Heart left ventricle (tissue), 16 donors: Measurements from ENCODE around the gene GGTA1. TPM values are rescaled to one million over a fixed set of nuclear protein-coding genes. Genes with fewer than 3 reads are reported as not detected.

Experiments
- ATAC-seq, 4 donors: fragments of 200-7000 bp; cut with Tn5 transposase; one replicate each; pipeline ENCODE4 v1.9.1; 2020 to 2022; ENCODE audit warnings: moderate library complexity in 4 of 4, mild to moderate bottlenecking in 3 of 4, moderate number of reproducible peaks in 1 of 4
- DNase-seq, 5 donors: peaks; one replicate each; pipeline ENCODE4 v3.0.0-alpha.2; 2020
- H3K27ac ChIP-seq, 12 donors: fragments of 200-600 bp; sonication (generic) in 4 of 12; one replicate each; pipeline versions ENCODE4 v1.5.0 to v1.8.0; 2016 to 2022; ENCODE audit warnings: mild to moderate bottlenecking in 2 of 12
- H3K27me3 ChIP-seq, 9 donors: fragments of 200-600 bp; sonication (generic) in 2 of 9; one replicate each; pipeline versions ENCODE4 v1.5.1 to v1.8.0; 2016 to 2022; ENCODE audit warnings: mild to moderate bottlenecking in 3 of 9
- H3K36me3 ChIP-seq, 9 donors: fragments of 200-600 bp; sonication (generic) in 2 of 9; one replicate each; pipeline versions ENCODE4 v1.5.0 to v1.8.0; 2018 to 2022; ENCODE audit warnings: mild to moderate bottlenecking in 2 of 9
- H3K4me1 ChIP-seq, 12 donors: fragments of 200-600 bp; sonication (generic) in 4 of 12; one replicate each; pipeline versions ENCODE4 v1.5.0 to v1.8.0; 2016 to 2022; ENCODE audit warnings: mild to moderate bottlenecking in 3 of 12
- H3K4me3 ChIP-seq, 12 donors: fragments of 200-600 bp; sonication (generic) in 4 of 12; one replicate each; pipeline versions ENCODE4 v1.5.0 to v1.8.0; 2017 to 2022; ENCODE audit warnings: mild to moderate bottlenecking in 9 of 12, moderate library complexity in 4 of 12
- H3K9me3 ChIP-seq, 12 donors: fragments of 200-600 bp; sonication (generic) in 4 of 12; one replicate each; pipeline versions ENCODE4 v1.5.0 to v1.8.0; 2016 to 2022; ENCODE audit warnings: mild to moderate bottlenecking in 1 of 12
- CTCF ChIP-seq, 12 donors: fragments of 200-600 bp; sonication (generic) in 4 of 12; IDR thresholded peaks; one replicate each; pipeline versions ENCODE4 v1.5.0 to v1.8.0; 2018 to 2022; ENCODE audit warnings: antibody characterized with exemption in 12 of 12, mild to moderate bottlenecking in 5 of 12
- POLR2A ChIP-seq, 2 donors: fragments of 450-650 bp; IDR thresholded peaks; one replicate each; pipeline ENCODE4 v1.6.1; 2017; ENCODE audit warnings: antibody characterized with exemption in 2 of 2, mild to moderate bottlenecking in 2 of 2, moderate library complexity in 2 of 2
- WGBS, 4 donors: extraction: QIAGEN DNeasy Blood & Tissue Kit in 2 of 4; methylation state at CpG; one replicate each; pipeline versions ENCODE4 v1.1.5 to v1.1.7; 2013 to 2018; 5-methylcytosine and 5-hydroxymethylcytosine counted together
- intact Hi-C, 10 donors: fragments of 100-400 bp; cut with DNase I; formaldehyde crosslinking; loops; one replicate each; pipeline versions ENCODE4 v1.11.1 to v1.14.2; 2022
- polyA plus RNA-seq, 2 donors: library from polyadenylated mRNA; stranded (reverse); fragments of 200-250 nt; gene quantifications; one replicate each; pipeline ENCODE4 v1.2.3, GENCODE V29; 2013
- total RNA-seq, 9 donors: library from RNA; depleted of rRNA in 2 of 9; stranded (reverse); fragments of >200 nt in 2 of 9; fragmentation: NEBNext Ultra II Directional in 3 of 9; extraction: Animal tissue kit (Norgen Biotek cat#: 25700) in 3 of 9; gene quantifications; one replicate each; pipeline versions ENCODE4 v1.1.0 to v1.2.4, GENCODE V29; 2016 to 2023
- donor health status: ischemic (EF 13 %, LVEDD 7.1; RV severe dilation, severe dysfunction).
- donor health status: healthy with polysubstance abuse.
- donor health status: DM: no; HTN: yes; CAD: no.
- donor health status: DM: no; HTN: no; CAD: no.
- donor health status: ischemic (EF 25% LVEDD 6.9; RV normal size, moderate dysfunction).
- donor health status: ischemic (EF 25% LVEDD 5.7; RV mildly dilated, moderate dysfunction).
- donor health status: healthy.
- donor health status: DM: yes; HTN: yes; CAD: no.
- donor health status: ischemic (EF 35%, LVEDD 5.7; RV mildly dilated, moderate dysfunction).
- donor health status: nonischemic (EF 11% LVEDD 7.7; RV severe dilation, severe dysfunction).
- donor health status: DM: yes; HTN: yes; CAD: no.
- donor health status: PGD.
- donor health status: ischemic (EF 29% LVEDD 5.4; RV normal size, mild dysfunction).
- donor health status: nonischemic (EF 23%, LVEDD 6.1; RV moderate dilation, normal function).

The GGTA1 gene
- total and polyA plus RNA-seq, 11 donors, result 1.8 to 47.7 (median 8.0) TPM

GRCh38 chr9:121453232-121453892, 46.3 kb downstream of the GGTA1 start:
- no peaks in the 10 kb centered on the region for H3K9me3 ChIP-seq
- intact Hi-C loops, result no loop called here
- ATAC-seq, result peak; percentile 6 to 37 (median 16)
- WGBS, 4 donors, result 67 to 76% (median 72%) methylated on average over 6 to 9 of the region's 9 CpGs
- H3K4me3 ChIP-seq, result no peak overlapping the region
- H3K27ac ChIP-seq, result peak overlapping the region in 5 of 12 donors; percentile 9 to 33 (median 27)
- no peaks in the 10 kb centered on the region for H3K27me3 ChIP-seq
- H3K4me1 ChIP-seq, result peaks cover 3 to 43% (median 19%) of the 10 kb centered on the region in 12 donors
- DNase-seq, result no peak
- peaks cover 0 to 18% (median 7%) of the 10 kb centered on the region in 9 donors for H3K36me3 ChIP-seq
- no peak for TF ChIP-seq POLR2A (IDR thresholded peaks at IDR 0.05)

DNA sequence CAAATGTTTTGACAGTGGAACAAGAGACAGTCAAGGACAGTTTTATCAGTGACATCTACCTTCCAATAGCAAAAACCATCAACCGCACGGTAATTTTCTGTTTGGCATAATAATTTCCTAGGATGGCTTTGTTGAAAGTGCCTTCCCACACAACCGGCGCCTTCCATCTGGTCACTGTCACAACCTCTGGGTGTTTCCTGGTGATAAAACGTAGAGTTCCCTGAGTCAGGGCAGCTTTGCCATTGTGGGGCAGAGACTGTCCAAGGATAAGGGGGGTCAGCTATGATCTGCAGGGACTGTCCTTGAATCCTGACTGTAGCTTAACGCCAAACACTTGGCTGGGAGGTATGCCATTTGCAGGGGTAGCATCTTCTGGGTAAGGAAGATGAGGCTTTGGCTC, 47.6 kb downstream of the GGTA1 start:
- Histone ChIP-seq H3K36me3 (peaks cover 0 to 18% (median 6%) of the 10 kb centered on the region in 9 donors), H3K4me1 (peaks cover 3 to 54% (median 24%) of the 10 kb centered on the region in 12 donors), H3K27me3 (no peaks in the 10 kb centered on the region), H3K4me3 (no peak overlapping the region), H3K27ac (peak overlapping the region in 1 of 12 donors; percentile 30), H3K9me3 (no peaks in the 10 kb centered on the region)
- ATAC-seq, result no peak
- no peak for DNase-seq
- no peak for TF ChIP-seq POLR2A (IDR thresholded peaks at IDR 0.05)
- TF ChIP-seq CTCF (IDR thresholded peaks at IDR 0.05), result no peak
- intact Hi-C loops, result no loop called here
- WGBS, 4 donors, result 92 to 94% (median 93%) methylated on average over 6 of the region's 6 CpGs

DNA sequence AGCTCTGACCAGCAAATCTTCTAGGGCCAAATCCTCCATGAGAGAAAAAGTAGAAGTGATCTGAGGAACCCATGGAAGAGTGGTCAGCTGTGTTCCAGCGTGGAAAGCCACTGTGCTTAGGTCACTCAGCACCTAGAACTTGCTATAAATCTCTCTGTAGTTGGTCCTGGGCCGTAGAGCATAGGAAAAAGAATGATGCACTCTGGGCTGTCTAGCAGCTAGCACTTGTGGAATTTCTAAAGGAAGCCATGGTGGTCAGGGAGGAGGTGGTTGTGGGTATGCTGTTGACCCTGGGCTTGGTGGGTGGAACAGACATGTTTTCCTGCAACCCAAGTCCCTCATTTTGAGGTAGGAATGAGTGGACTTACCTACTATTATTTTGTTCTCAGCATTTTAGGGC, 48.1 kb downstream of the GGTA1 start:
- peaks cover 3 to 59% (median 24%) of the 10 kb centered on the region in 12 donors for H3K4me1 ChIP-seq
- intact Hi-C loops, result no loop called here
- no peaks in the 10 kb centered on the region for H3K9me3 ChIP-seq
- H3K27ac ChIP-seq, result no peak overlapping the region
- H3K4me3 ChIP-seq, result no peak overlapping the region
- TF ChIP-seq CTCF (IDR thresholded peaks at IDR 0.05), result no peak
- TF ChIP-seq POLR2A (IDR thresholded peaks at IDR 0.05), result no peak
- no peaks in the 10 kb centered on the region for H3K27me3 ChIP-seq
- ATAC-seq (no peak), DNase-seq (no peak)
- 45 to 75% (median 57%) methylated on average over 2 of the region's 2 CpGs for WGBS, 4 donors
- peaks cover 0 to 14% (median 6%) of the 10 kb centered on the region in 9 donors for H3K36me3 ChIP-seq

GRCh38 chr9:121450241-121450640, 49.4 kb downstream of the GGTA1 start:
- H3K4me1 ChIP-seq, result peaks cover 3 to 65% (median 26%) of the 10 kb centered on the region in 12 donors
- H3K36me3 ChIP-seq, result peaks cover 0 to 4% (median under 1%) of the 10 kb centered on the region in 9 donors
- TF ChIP-seq CTCF (IDR thresholded peaks at IDR 0.05) (no peak), POLR2A (IDR thresholded peaks at IDR 0.05) (no peak)
- intact Hi-C loops, result no loop called here
- ATAC-seq (peak; percentile 50 to 70 (median 56)), DNase-seq (peak in 1 of 5 donors; percentile 39)
- H3K27me3 ChIP-seq, result no peaks in the 10 kb centered on the region
- 35 to 58% (median 47%) methylated on average over 3 of the region's 3 CpGs for WGBS, 4 donors
- no peaks in the 10 kb centered on the region for H3K9me3 ChIP-seq
- H3K4me3 ChIP-seq, result no peak overlapping the region
- peak overlapping the region; percentile 22 to 72 (median 48) for H3K27ac ChIP-seq
